ENCODE measurements around the gene SCAND1.
"Not testable (repeated sequence)": the region's sequence is repeated elsewhere in the genome, so short reads cannot be mapped to it uniquely, and the experiment has no call there.

The SCAND1 gene

DNA sequence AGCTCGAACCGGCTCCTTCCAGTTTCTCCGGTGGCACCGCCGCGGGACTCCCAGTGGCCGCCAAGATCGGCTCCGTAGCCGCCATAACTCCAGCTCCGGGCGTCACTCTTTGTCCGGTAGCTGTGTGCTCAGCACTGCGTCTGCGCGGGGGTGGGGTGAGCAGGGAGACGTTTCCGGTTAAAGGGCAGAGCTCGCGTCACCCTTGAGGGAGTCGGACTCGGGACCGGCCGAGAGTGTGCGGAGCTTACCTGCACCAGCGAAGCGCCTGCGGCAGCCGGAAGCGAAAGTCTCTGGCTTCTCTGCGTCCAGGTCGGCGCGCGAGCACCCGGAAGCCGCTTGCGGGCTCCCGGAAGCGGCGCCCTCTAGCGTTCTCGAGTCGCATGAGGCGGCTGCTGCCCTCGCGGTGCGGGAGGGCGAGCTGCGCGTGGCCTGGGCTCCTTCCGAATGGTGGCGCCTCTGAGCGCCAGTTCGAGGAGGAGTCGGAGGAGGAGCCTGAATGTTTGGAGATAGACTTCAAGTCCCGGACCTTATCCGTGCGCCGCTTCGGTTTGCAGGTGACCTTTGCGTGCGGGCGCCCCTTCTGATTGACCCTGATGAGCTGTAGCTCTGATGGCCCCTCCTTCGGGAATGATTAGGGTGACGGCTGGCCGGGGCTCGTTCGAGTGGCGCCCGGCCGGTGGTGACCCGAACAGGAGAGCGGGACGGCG, at the start of gene SCAND1:
TSS of gene SCAND1 (minus strand) at position 303 of the 707 bp plus-strand sequence. CDS start at position 85, 218 bp downstream.
- DNase-seq: peak; percentile 62 to 100 (median 95)

DNA sequence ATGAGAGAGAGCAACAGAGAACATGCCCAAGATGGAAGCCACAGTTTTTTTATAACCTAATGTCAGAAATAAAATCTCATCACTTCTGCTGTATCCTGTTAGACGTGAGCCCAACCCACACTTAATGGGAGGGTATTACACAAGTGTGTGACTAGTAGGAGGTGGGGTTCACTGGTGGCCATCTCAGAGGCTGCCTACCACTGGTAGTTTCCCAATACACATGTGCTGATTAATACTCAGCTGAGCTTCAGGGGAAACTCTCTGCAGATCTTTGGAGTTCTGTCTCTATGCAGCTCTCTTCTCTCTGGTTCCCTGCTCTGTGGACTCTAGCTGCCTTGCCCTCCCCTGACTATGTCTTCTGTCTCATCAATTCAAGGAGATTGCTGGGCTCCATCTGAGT, 49.7 kb upstream of the SCAND1 start:
- DNase-seq: no peak

DNA sequence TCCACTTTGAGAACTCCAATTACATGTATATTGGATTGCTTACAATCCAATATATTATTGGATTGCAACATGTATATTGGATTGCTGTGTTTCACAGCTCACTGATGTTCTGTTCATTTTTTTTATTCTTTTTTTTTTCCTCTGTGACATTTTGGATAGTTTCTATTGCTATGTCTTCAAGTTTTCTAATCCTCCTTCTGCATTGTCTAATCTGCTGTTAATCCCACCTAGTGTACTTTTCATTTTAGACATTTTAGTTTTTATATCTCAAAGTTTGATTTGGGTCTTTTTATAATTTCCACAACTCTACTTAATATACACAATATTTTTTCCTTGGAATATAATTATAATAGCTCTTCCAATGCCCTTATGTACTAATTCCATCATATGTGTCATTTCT, 48.6 kb upstream of the SCAND1 start:
- no peak for DNase-seq

DNA sequence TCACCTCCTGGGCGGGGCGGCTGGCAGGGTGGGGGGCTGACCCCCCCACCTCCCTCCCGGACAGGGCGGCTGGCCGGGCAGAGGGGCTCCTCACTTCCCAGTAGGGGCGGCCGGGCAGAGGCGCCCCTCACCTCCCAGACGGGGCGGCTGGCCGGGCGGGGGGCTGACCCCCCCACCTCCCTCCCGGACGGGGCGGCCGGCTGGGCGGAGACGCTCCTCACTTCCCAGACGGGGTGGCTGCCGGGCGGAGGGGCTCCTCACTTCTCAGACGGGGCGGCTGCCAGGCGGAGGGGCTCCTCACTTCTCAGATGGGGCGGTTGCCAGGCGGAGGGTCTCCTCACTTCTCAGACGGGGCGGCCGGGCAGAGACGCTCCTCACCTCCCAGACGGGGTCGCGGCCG, 47.0 kb upstream of the SCAND1 start:
- DNase-seq: not testable (repeated sequence)

DNA sequence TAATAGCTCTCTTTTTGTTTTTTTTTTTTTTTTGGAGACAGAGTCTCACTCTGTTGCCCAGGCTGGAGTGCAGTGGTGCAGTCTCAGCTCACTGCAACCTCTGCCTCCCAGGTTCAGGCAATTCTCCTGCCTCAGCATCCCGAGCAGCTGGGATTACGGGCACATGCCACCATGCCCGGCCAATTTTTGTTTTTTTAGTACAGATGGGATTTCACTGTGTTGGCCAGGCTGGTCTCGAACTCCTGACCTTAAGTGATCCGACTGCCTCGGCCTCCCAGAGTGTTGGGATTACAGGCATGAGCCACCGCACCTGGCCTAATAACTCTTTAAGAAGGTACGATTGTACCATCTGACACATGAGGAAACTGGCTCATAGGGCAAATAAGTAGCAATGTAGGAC, 42.2 kb upstream of the SCAND1 start:
- DNase-seq: not testable (repeated sequence)

DNA sequence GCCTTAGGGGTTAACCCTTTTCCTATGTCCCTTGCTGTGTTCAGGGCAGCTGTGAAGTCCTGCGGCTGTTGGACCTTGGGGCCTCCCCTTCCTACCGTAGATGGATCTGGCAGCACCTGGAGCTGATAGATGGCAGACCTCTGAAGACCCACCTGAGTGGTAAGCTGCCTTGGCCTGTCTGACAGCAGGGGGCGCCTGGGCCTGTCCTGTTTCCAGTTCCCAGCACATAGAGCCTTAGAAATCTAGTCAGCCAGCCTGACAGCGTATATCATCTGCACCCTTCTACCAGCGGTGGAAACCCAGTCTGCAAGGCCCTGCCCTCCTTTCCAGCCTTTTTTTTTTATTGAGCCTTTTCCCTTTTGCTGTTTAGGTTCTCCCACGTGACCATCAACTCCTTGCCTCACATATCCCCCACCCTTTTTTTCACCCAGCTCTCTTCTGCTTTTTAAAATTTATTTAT, 40.7 kb upstream of the SCAND1 start:
- DNase-seq: peak in 12 of 14 donors; percentile 12 to 67 (median 36)

DNA sequence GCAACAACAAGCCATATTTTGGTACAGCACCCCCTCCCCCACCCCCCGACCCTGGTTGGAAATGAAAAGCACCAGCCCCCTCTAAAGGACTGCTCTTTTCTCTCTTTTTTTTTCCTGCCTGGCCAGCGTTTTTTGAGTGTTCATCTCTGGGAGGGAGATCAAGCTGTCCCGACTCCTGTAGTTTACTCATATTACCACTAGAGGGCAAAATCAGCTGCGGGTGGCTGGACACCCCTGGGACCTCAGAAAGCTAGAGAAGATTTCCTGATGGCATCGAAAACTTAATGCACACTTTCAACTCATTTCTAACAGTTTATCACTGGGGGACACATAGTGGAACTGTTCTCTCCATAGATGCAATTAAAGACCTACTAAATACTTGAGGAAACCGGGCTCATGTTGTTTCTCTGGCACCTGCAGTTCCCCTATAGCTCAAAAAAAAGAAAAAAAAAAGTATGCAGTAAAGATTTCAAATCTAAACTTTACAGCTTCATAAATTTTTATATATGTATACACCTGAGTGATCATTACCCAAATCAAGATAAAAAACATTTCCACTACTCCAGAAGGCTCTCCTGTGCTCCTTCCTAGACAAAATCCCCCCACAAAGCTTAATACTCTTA, 38.5 kb upstream of the SCAND1 start:
- DNase-seq: peak in 8 of 14 donors; percentile 2 to 18 (median 10)

DNA sequence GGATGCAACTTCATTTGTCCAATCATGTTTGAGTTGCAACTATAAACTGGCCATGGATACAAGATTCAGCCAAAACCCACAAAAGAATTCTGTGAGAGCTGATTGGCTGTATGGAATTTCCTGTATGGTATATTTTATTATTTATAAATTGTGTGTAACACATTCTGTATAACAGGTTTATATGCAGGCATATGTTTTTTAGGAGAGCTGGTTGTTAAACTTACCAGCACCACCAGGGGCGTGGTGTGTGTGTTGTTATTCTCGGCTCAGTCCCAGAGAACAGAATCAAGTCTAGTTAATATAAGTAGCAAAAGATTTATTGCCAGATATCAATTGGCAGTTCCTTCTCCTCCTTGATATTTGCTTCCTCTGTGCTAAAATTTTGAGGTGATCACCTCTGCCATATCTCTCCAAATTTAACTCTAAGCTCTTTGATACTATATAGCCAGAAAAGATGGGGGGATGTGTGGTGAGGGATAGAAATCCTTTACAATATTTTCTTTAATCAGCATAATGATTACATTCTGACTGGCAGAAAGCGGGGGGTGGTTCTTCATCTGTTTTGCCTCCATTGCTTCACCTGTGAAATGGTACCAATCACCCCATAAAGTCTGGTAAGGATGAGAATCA, 37.0 kb upstream of the SCAND1 start:
- DNase-seq: no peak

DNA sequence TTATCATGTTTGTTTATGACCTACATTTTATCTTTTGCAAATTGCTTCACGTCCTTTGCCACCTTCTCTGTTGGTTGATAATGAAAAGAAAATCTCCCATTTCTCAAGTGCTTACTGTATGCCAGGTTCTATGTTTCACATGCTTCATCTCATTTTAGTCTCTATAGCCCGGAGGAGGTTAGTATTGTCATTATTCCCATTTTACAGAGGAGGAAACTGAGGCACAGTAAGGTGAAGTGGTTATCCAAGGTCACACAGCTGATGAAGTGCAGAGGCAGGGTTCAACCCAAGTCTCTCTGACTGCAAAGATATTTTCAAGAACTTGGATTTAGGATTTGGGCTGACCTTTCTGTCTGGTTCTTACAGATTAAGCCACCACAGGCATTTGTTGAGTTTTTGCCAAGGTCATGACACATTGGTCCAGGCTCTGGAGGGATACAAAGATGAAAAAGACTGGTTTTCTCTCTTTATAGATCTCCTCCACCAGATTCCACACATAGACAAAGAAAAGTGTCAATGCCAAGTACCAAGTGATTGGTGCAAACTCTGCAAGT, 34.7 kb upstream of the SCAND1 start:
- no peak for DNase-seq

DNA sequence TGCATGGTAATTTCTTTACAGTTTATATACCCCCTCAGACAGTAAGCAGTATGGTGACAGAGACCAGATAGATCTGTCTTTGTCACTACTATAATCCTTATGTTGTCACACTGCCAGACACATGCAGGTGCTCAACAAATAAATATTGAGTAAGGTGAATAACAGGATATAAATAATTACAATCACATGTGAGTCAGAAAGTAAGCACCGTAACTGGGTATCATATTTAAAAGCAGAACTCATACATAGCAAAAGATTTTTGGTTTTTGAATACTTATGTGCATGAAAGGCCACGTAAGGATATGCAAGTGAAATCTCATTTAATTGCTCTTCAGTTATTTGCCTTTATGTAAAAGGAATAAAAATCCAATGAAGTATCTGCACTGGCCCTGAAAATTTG, 31.5 kb upstream of the SCAND1 start:
- DNase-seq: no peak

DNA sequence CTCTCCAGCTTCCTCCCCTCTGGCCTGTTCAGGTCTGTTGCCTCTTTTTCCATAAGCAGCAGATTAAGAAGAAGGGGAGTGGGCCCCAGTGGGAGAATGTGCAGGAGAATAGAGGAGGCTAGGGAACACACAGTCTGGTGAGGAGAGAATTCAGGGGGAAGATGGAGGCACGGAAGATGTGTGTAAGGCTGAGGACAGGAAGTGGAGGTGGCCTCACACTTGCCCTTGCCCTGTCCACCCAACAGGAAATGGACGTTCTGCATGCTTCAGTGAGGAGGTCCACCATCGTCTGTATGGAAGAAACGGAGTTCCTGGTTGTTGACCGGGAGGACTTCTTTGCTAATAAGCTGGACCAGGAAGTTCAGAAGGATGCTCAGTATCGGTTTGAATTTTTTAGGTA, 30.1 kb upstream of the SCAND1 start:
- DNase-seq: no peak

DNA sequence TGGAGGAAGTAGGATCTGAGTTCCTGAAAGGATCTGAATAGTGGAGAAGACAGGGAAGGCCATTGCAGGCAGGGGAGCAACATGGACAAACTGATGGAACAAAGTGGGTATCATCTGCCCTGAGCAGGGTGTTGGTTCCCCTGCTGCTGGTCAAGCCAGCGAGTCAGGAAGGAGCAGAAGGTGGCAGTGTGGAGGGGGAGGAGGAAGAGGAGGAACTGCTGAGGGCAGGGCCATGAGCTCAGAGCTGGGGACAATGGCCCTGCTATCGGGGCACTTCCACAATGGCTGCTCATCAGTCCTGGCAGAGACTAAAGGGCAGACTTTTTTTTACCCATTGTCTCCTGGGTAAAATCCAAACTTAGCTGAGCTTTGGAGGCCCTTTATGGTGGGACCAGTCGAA, 27.7 kb upstream of the SCAND1 start:
- DNase-seq: no peak

DNA sequence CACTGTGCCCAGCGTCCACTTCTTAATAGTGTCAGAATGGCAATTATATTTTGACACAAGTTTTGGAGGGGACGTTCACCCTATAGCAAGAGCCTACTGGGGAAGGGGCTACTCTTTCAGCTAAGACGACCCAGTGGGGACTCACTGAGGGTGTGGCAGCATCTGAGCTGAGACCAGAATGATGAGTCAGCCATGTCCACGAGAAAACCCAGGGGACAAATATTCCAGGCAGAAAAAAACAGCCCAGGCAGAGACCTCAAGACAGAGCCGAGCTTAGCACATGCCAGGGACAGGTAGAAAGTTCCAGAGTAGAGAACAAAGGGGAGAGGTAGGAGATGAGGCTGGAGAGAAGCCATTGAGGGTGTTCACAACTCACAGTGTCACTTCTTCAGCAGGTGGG, 25.2 kb upstream of the SCAND1 start:
- no peak for DNase-seq

DNA sequence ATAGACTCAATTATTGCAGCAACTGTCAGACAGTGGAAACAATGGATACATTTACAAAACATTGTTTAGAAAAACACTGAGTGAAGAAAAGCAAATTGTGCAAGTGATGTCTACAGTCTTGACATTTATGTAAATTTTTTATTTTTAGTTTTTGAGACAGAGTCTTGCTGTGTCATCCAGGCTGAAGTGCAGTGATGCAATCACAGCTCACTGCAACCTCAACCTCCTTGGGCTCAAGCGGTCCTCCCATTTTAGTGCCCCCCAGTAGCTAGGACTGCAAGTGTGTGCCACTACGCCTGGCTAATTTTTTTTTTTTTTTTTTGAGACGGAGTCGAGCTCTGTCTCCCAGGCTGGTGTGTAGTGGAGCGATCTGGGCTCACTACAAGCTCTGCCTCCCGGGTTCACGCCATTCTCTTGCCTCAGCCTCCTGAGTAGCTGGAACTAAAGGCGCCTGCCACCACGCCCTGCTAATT, 23.8 kb upstream of the SCAND1 start:
- DNase-seq: no peak

DNA sequence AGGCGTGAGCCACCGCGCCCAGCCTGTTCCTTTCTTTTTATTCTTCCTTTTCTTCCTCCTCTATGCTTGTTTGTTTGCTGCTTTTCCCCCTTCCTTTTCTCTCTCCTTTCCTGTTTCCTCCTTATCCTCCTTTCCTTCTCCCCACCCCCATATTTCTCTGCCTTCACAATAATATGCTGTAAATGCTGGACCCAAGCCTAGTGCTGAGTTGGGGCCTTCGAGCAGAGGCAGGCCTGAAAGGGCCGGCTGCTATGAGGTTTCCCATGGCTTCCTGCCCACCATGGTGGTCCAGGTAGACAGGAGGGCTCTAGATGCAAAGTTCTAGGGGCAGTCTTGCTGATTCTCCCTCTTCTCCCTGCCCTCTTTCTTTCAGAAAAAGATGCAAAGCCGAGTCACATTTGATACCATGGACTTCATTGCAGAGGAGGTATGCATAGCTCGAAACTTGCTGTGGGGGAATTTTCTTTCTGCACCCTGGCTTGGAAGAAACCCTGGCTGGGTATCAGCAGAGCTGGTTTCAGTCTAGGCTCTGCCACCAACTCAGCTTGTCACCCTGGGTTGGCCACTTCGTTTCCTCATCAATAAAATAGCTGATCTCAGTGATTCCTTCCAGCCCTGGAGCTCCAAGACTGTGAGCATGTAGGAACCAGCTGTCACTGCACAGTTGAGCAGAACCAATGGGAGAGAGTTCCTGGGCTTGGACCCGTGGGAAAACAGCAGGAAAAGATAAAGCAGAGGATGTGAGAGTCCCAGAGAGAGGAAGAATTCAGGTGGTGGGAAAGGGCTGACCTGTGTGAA, 21.5 kb upstream of the SCAND1 start:
- DNase-seq: no peak

DNA sequence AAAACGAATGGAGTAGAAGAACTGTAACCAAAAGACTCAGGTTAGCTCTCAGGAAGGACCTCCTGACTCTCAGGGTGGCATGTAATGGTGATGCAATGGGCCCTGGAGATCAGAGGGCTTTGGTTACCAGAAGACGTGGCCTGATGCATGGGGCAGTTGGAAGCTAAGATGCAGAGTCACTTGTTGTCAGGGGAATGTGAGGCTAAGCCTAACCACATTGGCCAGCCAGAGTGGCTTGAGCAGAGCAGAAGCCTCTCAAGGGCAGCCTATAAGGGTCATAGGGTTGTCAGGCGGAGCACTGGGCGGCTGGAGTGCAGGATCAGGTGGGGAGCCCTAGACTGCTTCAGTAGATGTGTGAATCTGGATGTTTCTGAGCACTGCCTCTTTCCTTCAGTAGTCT, 20.0 kb upstream of the SCAND1 start:
- no peak for DNase-seq

DNA sequence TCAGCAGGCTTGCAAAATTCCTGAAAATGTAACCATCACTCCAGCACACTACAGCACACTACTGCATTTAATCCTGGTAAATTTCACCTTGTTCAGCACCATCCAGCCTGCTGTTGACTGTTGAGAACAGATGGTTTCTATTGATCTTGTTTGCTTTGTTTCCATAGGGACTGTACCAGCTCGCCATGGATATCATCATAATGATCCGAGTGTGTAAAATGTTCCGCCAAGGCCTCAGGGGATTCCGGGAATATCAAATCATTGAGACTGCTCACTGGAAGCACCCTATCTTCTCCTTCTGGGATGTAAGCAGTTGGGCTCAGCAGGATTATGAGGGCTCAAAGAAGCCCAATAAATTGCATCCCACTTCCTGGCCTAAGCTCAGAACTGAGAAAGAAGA, 18.2 kb upstream of the SCAND1 start:
- DNase-seq: no peak

DNA sequence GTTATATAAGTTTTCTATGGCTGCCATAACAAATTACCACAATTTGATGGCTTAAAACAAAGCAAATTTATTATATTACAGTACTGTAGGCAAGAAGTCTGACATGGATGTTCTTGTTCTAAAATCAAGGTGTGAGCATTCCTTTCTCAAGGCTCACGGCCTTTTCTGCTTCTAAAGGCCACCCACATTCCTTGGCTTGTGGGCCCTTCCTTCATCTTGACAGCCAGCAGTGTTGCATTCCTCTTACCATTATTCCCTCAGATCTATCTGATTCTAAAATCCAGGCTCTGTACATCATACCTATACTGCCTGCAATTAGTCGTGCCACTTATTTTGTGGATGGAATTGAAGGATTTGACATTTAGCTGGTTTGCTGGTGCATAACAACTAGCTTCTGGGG, 17.7 kb upstream of the SCAND1 start:
- DNase-seq: no peak

DNA sequence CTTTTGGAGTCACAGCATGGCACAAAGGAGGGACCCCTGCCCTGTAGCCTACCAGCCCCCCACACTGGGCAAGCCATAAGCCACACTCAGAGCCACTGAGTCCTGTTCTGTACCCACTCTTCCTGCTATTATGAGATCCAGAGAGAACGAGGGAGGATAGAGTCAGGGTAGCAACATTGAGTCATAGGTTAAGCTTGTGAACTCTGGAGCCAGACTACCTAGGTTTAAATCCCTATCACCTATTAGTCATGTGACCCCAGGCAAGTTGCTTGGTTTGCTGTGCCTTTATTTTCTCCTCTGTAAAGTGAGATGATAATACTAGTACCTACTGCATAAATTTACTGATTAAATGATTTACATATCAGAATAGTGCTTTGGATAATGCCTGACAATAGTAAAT, 14.6 kb upstream of the SCAND1 start:
- no peak for DNase-seq

DNA sequence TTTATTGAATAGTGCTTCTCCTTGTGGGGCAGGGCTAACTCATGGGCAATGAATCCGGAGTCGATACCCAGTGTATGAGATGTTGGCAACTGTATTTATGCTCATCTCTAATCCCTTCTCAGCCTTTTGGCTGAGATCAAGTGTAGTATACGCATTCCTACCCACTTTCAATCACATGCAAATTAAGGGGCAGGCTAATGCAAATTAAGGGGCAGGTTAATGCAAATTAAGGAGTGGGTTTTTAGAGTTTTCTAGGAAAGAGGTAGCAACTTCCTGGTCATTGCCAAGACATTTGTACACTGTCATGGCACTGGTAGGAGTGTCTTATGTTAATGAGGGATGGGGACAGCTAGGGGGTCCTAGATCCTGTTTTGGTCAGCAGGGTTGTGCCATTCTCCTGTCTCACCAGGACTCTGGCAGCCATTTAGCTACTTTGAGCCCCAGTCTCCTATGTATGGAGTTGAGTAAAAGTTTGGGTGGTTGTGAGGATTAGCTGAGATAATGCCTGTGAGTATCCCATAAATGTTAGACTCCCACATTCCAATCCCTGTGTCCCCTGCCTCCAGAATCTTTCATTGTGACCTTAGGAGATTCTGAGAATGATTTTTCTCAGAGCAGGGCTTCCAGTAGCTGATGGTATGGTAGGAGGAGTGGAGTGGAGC, 13.8 kb upstream of the SCAND1 start, which contains the start of gene CNBD2:
TSS of gene CNBD2 (plus strand) at position 612 of the 662 bp plus-strand sequence. CDS start 173 bp downstream, outside the sequence.
- no peak for DNase-seq

DNA sequence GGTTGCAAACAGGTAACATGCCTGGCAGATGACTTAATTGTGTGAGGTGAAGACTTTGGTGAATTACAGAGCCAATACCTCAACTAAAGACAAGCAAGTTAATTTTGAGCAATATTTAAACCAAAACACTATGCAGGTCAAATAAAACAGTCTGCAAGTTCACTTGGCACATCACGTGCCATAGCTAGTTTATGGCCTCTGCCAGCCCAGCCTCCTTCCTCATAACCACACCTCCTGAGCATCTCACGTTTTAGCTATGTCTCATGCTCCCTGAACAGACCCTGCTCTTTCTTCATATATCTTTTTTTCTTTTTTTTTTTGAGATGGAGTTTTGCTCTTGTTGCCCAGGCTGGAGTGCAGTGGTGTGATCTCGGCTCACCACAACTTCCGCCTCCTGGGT, 9.6 kb upstream of the SCAND1 start:
- DNase-seq: no peak

DNA sequence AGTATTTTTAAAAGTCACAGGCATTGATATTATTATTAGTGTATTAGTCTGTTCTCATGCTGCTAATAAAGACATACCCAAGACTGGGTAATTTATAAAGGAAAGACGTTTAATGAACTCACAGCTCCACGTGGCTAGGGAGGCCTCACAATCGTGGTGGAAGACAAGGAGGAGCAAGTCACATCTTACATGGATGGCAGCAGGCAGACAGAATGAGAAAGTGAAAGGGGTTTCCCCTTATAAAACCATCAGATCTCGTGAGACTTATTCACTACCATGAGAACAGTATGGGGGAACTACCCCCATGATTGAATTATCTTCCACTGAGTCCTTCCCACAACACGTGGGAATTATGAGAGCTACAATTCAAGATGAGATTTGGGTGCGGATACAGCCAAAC, 5.0 kb upstream of the SCAND1 start:
- not testable (repeated sequence) for DNase-seq

Measured in C1 segment of cervical spinal cord (tissue), 14 donors.